GM19372 (cell line): ENCODE measurements around the gene CRTC1.

Source experiments
- ATAC-seq: cut with Tn5 transposase; IDR thresholded peaks from one replicate; pipeline ENCODE4 v1.9.1; 2021; ENCODE audit warnings: mild to moderate bottlenecking, low read depth, moderate library complexity; ENCODE audit not compliant: unreplicated experiment

Gene CRTC1

DNA sequence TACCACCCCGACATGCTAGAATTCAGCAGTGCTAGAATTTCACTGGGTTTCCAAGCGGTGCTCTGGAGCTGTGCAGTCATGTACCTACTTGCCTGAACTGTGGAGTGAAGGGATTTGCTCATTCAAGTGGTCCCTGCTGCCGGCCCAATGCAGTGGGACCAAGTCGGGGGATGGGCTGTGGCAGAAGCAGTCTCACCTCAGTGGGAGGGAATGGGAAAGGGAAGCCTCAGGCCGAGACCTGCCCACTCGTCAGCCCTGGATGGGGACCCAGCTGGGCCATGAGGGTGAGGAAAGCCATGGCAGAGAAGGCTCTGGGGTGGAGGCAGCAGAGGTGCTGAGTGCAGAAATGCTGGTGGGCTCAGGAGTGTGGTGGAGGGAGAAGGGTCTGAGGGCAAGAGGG, 31.7 kb upstream of the CRTC1 start:
- ATAC-seq, result no peak

DNA sequence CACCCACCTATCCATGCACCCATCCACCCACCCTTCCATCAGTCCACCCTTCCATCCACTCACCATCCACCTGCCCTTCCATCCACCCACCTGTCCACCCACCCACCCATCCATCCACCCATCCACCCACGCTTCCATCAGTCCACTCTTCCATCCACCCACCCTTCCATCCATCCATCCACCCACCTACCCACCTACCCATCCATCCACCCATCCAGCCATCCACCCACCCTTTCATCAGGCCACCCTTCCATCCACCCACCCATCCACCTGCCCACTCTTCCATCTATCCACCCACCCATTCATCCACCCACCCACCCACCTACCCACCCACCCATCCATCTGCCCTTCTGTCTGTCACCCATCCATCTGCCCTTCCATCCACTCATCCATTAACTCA, 29.6 kb upstream of the CRTC1 start:
- ATAC-seq, result no peak

DNA sequence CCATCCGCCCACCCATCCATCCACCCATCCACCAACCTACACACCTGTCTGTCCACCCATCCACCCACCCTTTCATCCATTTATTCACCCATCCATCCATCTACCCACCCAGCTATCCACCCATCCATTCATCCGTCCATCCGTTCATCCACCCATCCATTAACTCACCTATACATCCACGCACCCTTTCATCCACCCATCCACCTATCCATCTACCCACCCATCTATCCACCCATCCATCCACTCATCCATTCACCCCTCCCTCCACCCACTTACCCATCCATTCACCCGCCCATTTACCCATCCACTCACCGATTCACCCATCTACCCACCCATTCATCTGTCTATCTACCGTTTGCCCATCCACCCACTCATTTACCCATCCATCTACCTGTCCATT, 29.0 kb upstream of the CRTC1 start:
- no peak for ATAC-seq

DNA sequence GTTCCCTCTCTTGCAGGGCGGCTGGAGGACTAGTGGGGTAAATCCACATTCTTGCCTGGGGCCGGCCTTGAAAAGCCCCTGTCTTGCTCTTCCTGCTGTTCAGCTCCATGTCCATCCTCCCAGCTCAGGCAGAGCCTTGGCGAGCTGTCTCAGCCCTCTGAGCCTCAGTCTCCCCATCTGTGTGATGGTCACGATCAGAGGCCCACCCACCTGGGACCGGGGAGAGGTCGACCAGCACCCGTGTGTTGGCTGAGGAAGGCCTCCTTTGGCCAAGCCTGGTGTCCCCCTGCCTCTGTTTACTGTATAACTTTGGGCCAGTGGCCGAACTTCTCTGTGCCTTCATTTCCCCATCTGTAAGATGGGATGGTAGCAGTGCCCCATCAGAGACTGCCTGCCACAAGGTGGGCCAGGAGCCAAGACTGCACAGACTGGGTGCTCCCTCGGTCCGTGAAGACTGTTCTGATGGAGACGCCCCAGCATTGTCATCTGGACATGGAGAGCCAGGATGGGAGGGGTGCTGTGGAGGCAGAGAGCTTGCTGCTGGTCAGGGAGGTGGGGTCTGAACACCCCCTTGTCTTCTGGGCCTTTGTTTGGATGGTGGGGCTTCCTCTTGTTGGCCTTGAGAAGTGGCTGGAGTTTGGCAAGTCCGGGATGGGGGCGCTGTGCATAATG, 28.2 kb upstream of the CRTC1 start:
- no peak for ATAC-seq

DNA sequence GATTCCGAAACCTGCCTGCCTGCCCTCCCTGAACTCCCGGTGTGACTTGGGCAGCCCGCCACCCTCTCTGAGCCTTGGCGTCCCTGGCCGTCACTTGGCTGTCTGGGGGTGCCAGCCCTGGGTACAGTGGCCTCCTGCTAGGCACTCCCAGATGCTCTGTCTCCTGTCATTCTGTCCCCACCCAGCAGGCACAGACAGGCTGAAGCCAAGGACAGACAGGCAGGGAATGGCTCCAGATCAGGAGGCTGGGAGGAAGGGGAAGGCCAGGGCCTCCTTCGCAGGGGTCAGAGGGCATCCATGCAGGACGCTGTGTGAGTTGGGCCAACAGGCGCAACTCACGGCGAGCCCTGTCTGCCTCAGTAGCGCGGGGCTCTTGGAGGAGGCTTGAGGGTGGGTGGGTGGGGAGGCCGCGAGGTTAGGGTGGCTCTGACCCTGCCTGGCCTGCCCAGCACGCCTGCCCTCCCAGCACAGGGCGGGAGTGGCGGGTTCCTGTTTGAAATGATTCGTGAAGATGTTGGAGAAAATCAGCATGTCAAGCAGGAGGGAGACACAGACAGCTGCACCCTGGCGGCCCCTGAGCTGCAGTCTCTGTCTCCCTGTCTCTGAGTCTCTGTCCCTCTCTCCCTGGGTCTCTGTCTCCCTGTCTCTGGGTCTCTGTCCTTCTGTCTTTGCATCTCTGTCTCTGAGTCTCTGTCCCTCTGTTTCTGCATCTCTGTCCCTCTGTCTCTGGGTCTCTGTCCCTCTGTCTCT, 27.0 kb upstream of the CRTC1 start:
- no peak for ATAC-seq

DNA sequence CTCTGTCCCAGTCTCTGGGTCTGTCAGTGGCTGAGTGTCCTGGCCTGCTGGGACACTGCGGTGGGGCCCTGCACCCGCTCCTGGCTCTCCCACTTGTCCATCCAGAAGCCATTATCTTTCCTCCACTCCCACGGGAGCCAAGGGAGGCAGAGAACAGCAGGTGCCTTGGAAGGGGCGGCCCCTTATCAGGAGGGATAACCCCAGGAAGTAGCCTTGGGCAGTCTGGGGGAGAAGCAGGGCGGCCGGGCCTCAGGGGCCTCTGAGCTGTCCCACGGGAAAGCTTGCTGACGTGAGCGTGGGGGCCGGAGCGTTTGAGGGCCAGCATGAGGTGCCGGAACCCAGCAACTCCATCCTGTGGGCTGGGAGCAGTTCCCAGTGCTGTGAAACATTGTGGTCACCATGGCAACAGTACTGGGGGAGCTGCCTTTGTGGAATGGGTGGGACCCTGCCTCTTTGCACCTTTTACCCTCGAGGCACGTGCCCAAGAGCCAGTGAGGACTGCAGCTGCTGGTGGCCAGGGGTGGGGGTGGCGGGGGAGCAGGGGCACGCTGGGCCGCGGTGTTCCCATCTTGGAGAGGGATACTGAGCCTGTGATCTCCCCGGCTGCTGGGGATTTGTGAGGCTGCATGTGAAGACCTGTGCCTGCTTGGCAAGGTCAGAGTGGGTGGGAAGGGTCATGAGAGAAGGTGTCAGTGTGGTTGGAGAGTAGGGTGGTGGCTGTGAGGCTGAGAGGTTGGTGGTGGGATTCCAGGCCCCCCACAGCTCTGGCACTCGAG, 25.7 kb upstream of the CRTC1 start:
- no peak for ATAC-seq

DNA sequence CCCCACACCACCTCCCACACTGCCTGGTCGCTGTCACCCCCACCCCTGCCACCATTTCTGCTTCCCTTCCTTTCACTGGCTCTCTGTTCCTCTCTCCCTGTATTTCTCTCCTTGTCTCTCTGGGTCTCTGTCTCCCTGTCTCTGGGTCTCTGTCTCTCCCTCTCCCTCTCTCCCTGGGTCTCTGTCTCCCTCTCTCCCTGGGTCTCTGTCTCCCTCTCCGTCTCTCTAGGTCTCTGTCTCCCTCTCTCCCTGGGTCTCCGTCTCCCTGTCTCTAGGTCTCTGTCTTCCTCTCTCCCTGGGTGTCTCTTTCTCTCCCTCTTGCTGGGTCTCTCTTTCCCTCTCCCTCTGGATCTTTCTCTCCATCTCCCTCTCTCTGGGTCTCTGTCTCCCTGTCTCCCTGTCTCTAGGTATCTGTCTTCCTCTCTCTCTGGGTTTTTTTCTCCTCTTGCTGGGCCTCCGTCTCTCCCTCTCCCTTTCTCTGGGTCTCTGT, 25.1 kb upstream of the CRTC1 start:
- ATAC-seq, result no peak

DNA sequence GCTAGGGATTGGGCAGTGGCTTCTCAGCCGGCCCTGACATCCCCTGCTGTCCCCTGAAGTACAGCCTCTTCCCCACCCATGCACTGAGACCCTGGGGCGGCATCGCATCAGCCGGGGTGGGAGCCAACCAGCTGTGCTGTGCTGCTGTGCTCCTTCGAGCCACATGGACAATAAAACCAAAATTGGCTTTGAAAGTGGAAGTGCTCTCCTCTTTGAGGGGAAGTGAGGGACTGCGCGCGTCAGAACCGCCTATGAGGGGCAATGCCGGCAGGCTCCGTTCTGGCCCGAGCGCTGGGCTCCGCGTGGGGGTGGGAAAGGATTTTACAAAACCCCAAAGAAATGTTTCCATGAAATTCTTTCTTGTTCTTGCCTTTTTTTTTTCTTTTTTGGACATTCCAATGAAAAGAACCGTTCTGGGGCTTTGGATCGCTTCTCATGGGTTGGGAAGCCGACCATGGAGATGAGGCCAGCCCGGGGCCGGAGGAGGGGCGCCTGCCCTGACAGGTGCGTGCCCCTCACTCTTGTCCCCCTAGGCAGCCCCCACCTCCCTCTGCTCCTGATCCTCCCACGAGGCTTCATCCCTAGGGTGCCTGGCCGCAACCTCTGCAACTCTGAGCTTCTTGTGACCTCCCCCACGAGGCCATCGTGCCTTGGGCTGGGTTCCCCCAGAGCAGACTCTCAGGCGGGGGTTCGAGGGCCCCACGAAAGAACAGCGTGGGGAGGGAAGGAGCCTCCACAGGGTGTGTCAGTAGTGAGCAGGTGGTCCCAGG, 24.0 kb upstream of the CRTC1 start:
- ATAC-seq, result no peak

DNA sequence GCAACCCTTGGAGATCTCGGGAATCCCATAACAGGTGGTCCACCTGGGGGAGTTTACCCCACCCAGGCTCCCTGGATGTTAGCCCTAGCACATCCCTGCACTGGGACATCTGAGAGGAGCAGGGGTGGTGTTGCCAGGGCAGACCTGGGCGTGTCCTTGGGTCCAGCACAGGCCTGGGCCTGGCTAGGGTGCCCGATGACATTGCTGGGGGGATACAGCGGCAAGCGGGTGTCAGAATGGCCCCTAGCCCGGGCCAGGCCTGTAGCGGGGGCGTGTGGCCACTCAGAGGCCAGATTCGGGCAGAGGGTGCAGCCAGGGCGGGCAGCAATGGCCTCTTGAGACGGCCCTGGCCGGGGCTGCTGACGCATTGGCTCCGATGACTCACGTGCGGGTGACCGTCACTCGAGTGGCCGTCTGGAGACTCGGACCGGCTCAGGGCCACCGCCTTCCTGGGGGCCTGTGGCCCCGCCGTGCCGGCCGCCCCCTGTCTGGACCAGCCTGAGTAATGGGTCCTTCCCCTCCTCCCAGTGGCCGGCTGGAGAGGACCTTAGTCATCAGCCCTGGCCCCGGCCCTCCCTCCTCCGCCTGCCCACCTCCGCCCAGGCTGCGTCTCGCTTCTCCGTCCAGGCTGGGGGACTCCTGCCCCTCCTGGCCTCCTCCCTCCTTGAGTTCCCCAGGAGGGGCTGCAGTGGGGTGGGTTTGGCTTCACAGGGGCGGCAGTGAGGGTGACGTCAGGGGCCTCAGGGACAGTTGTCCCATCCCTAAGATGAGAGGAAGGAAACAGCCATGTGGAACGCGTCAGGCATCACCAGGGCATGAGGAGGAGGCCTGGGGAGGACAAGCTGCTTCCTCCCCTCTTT, 23.2 kb upstream of the CRTC1 start:
- no peak for ATAC-seq

DNA sequence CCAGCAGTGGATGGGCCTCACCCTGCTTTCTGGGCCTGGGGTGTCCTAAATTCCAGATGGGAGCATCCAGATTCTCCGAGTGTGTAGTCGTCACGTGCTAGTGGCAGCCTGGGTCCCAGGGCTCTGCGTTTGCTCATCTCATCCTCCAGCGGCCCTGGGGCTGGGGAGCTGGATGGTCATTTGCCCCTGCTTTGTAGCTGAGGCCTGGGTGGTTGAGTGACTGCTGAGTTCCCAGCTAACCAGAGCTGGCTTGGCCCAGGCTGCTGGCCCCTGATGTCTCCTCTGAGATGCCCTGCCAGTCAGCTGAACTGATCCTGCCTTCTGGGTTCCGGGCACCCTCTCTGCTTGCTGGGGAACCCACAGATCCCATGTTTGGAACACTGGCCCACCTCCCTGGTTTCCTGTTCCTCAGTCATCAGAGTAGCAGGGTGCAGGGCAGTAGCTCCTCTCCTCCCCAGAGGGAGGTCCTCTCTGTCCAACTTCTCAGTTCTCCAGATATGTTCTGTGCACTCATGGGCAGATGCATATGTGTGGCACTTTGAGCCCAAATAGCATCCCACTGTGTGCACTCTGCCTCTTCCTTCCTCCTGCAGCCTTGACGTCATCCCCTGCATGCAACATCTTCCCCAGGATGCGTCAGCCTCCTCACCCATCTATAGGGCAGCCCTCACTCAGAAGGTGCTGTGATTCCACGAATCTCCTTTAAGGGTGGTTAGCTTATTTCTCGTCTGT, 22.4 kb upstream of the CRTC1 start:
- ATAC-seq, result no peak

DNA sequence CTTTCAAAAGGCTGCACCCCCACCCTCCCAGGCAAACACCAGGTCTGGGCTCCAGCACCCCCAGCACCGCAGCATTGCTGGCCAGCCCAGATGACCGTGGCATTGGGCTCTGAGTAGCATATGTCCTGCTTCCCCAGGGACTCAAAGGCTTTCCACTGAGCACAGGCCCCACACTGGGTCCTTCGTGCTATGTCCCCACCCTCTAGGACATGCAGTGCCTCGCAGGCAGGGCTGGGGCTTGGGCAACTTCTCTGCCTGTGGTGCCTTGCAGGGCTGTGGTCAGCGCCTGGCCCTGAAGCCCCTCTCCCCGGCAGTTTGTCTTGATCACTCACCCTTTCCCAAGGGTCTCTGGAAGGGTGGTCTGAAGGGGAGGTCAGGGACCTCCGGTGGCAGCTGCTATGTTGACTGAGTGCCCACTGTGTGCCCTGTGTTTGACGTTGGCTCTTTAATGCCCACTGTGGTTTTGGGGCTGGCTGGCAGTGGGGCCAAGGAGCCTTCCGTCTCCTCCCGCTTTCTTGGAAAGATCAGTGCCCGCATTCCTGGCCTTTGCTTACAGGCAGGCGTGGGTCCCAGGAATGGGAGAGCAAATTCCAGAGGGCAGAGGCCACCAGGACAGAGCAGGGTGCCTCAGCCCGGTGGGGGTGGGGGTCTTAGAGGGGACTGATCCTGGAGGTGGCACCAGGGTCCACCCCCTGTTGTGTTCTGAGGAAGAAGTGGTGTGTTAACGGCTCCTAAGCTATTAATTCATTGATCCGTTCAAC, 20.3 kb upstream of the CRTC1 start:
- no peak for ATAC-seq

DNA sequence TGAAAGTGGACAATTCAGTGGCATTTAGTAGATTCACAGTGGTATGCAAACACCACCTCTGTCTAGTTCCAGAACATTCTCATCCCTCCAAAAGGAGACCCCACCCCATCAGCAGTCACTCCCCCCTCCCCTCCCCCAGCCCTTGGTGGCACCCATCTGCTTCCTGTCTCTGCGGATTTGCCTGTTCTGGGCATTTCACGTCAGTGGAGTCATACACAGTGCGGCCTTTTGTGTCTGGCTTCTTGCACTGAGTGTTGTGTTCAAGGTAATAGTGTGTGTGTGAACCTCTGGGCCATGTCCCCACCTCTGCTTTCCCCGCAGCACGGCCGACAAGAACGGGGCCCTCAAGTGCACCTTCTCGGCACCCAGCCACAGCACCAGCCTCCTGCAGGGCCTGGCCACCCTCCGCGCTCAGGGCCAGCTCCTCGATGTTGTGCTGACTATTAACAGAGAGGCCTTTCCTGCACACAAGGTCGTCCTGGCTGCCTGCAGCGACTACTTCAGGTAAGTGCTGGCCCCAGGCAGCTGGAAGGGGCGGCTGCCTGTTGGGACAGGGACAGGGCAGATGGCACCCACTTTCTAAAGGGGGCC, 19.4 kb upstream of the CRTC1 start:
- no peak for ATAC-seq

DNA sequence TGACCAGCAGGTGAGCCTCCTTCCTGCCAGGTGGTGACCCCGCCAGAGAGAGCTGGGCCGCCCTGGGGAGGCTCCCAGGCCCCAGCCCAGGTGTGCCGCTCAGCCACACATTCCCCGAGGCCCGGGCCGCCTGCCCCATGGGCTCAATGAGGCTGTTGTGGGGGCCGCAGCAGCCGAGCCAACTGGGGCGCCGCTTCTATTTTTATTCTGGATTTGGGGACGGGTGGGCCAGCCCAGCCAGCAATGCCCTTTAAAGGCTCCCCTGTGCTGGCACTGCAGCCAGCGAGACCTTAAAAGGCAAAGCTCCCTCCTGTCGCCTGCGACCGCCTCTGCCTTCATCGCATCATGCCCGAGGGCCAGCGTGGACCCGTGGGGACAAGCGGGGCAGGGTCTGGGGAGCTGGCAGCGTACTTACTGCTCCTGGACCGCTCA, 17.7 kb upstream of the CRTC1 start:
- ATAC-seq, result no peak

DNA sequence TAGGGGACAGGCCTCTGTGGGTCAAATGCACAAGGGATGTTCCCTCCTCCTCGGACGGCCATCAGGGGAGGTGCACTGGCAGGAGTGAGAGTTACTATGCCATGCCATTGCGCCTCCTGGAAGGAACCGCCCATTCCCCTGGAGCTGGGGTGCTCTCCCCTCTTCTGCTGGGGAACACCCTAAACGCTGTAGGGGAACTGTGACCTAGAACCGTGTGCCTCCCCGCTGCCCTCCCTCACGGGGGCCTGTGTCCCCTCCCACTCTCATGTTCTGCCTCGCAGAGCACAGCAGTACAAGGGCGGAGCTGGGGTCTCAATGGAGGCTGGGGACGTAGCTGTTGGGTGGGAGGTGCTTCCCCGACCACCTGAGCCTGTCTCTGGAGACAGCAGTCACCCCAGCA, 17.2 kb upstream of the CRTC1 start:
- ATAC-seq, result no peak

DNA sequence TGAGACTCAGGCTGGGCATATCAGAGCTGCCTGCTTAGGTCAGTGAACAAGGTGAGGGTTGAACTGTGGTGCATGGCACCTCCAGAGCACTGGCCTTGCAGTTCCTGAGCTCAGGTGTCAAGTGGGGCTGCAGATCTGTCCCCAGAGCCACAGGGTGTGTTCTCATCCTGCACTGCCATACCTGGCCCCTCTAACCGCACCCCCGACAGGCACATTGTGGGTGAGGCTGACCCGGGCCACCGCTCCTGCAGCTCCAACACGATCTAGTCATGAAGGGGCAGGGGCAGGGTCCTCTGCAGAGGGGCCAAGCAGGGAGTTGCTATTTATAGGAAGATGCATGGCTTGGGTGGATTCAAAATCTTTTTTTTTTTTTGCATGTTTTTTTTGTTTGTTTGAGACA, 16.7 kb upstream of the CRTC1 start:
- no peak for ATAC-seq

DNA sequence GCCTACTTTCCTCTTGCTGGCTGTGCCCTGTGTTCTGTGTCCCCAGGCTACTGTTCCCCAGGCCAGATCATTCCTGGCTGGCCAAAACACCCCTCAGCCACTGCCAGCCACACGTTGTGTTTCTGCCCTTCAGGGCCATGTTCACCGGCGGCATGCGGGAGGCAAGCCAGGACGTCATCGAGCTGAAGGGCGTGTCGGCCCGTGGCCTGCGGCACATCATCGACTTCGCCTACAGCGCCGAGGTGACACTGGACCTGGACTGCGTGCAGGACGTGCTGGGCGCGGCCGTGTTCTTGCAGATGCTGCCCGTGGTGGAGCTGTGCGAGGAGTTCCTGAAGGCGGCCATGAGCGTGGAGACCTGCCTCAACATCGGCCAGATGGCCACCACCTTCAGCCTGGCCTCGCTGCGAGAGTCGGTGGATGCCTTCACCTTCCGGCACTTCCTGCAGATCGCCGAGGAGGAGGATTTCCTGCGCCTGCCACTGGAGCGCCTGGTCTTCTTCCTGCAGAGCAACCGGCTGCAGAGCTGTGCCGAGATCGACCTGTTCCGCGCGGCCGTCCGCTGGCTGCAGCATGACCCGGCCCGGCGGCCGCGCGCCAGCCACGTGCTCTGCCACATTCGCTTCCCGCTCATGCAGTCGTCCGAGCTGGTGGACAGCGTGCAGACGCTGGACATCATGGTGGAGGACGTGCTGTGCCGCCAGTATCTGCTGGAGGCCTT, 15.8 kb upstream of the CRTC1 start:
- ATAC-seq, result no peak

DNA sequence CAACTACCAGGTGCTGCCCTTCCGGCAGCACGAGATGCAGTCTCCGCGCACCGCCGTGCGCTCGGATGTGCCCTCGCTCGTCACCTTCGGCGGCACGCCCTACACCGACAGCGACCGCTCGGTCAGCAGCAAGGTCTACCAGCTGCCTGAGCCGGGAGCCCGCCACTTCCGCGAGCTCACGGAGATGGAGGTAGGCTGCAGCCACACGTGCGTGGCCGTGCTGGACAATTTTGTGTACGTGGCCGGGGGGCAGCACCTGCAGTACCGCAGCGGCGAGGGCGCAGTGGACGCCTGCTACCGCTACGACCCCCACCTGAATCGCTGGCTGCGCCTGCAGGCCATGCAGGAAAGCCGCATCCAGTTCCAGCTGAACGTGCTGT, 15.2 kb upstream of the CRTC1 start:
- no peak for ATAC-seq
